ENCODE measurements around the gene LCN6.

DNA sequence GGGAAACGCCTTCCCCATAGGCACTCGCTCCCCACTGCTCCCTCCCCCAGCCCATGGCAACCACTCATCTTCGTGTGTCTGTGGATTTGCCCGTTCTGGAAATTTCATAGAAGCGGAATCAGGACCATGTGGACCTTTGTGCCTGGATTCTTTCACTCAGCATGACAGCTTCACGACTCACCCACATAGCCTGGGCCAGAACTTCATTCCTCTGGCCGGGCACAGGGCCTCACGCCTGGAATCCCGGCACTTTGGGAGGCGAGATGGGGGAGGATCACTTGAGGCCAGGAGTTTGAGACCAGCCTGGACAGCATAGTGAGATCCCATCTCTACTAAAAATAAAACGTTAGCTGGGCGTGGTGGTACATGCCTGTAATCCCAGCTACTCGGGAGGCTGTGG is 48.0 kb downstream of the LCN6 start:
- TF ChIP-seq GATA2 (IDR thresholded peaks at IDR 0.05; ENCODE audit: low read depth, low read length) (no peak), GATA3 (IDR thresholded peaks at IDR 0.05; ENCODE audit: low read depth, low read length) (no peak)
